Activated CD8-positive, alpha-beta T cell treated with anti-CD3 and anti-CD28 coated beads for 36 hours (primary cell): ENCODE results near the gene ZBTB1. TPM values are rescaled to one million over a fixed set of nuclear protein-coding genes. Genes with fewer than 3 reads are reported as not detected.
A peak's percentile ranks its signal among the peaks of the same experiment; 100 is the strongest.

Experiments used
- ATAC-seq: fragments of 200-7000 bp; cut with Tn5 transposase; one replicate; pipeline ENCODE4 v1.10.0; 2021; ENCODE audit warnings: mild to moderate bottlenecking, moderate library complexity
- CTCF ChIA-PET: fragments of 350-600 bp; sonication (Branson Sonifier 250); formaldehyde crosslinking; loops from one replicate; lab custom pipeline; 2021; ENCODE audit warnings: antibody characterized with exemption; lab: Charles Lee
- POLR2A ChIA-PET: fragments of 350-600 bp; sonication (Branson Sonifier 250); formaldehyde crosslinking; loops from one replicate; lab custom pipeline; 2021; ENCODE audit warnings: antibody characterized with exemption; lab: Charles Lee
- DNase-seq: peaks from one replicate; pipeline ENCODE4 v3.0.0-alpha.2; 2020
- H3K27ac Mint-ChIP-seq: one replicate; pipeline ENCODE4 v1.8.0; 2021; ENCODE audit warnings: mild to moderate bottlenecking, mixed read lengths
- H3K27me3 Mint-ChIP-seq: one replicate; pipeline ENCODE4 v1.8.0; 2021; ENCODE audit warnings: mixed read lengths
- H3K36me3 Mint-ChIP-seq: one replicate; pipeline ENCODE4 v1.8.0; 2021; ENCODE audit warnings: low read depth, mixed read lengths
- H3K4me1 Mint-ChIP-seq: one replicate; pipeline ENCODE4 v1.8.0; 2021; ENCODE audit warnings: low read depth, mixed read lengths
- H3K4me3 Mint-ChIP-seq: one replicate; pipeline ENCODE4 v1.8.0; 2021; ENCODE audit warnings: mild to moderate bottlenecking, moderate library complexity, mixed read lengths
- H3K9me3 Mint-ChIP-seq: one replicate; pipeline ENCODE4 v1.8.0; 2021; ENCODE audit warnings: mixed read lengths
- intact Hi-C: fragments of 100-400 bp; cut with micrococcal nuclease; formaldehyde crosslinking; loops from one replicate; pipeline ENCODE4 v1.10.0; 2022
- total RNA-seq, 2 experiments: library from RNA; stranded (reverse); gene quantifications; one replicate each; pipeline ENCODE4 v1.2.3, GENCODE V29; 2021
- TF ChIP-seq, protein P1 (sequence below): fragments of 200-600 bp; IDR thresholded peaks from one replicate; pipeline ENCODE4 v1.8.0; 2022; ENCODE audit warnings: antibody characterized with exemption, mild to moderate bottlenecking

The ZBTB1 gene
- total RNA-seq, 2 experiments from 2014 or later, result 64.7 to 67.8 TPM

DNA sequence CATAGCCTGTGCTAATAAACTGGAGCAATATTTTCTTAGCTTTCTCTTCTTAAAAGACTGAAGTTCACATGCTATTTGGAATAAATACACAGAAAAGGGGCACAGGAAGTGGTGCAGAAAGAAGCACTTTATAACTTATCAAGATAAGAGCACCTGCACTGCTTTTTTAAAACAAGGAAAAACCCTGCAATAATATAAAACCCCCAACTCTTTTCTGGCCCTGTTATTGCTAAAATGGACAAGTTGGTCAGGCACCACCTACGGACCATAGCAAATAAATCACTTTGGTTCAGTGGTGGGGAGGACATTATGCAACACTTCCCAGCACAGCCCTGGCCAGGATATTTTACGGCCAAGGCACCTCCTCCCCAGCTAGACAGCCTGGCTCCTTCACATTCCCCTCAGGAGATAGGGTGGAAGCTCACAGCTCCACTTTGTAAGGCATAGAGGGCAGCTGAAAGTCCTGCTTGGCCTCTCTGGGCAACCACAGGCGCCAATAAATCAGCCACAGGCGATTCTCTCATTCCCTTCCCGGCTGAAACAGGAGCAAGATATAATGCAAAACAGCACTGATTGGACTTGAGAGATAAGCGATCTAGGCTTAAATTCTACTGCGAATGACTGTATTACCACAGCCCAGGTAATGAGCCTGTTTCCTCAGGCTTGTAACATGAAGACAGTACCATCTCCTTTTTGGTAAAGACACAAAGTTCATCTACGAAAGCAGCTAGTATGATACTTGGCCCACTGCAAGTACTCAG lies 3.0 kb upstream of the ZBTB1 start:
- ATAC-seq, result no peak
- Mint-ChIP-seq H3K4me3 (peak overlapping the region; percentile 79), H3K9me3 (no peaks in the 10 kb centered on the region), H3K27ac (peak overlapping the region; percentile 97), H3K27me3 (no peaks in the 10 kb centered on the region), H3K4me1 (peaks cover 29% of the 10 kb centered on the region), H3K36me3 (peaks cover 61% of the 10 kb centered on the region)
- ChIA-PET CTCF (interaction anchor here (0.9 to 3.1 kb wide), 12 partner anchors 9 to 135 kb away, joined by 3 to 23 read pairs (median 4); no protein-coding TSS in a partner anchor), POLR2A (interaction anchor here (0.8 to 1.8 kb wide), 8 partner anchors 9 to 114 kb away, joined by 3 to 8 read pairs (median 4); partner anchors contain the start of gene MTHFD1)
- intact Hi-C loops, result no loop called here
- DNase-seq, result no peak
- TF ChIP-seq, protein P1, sequence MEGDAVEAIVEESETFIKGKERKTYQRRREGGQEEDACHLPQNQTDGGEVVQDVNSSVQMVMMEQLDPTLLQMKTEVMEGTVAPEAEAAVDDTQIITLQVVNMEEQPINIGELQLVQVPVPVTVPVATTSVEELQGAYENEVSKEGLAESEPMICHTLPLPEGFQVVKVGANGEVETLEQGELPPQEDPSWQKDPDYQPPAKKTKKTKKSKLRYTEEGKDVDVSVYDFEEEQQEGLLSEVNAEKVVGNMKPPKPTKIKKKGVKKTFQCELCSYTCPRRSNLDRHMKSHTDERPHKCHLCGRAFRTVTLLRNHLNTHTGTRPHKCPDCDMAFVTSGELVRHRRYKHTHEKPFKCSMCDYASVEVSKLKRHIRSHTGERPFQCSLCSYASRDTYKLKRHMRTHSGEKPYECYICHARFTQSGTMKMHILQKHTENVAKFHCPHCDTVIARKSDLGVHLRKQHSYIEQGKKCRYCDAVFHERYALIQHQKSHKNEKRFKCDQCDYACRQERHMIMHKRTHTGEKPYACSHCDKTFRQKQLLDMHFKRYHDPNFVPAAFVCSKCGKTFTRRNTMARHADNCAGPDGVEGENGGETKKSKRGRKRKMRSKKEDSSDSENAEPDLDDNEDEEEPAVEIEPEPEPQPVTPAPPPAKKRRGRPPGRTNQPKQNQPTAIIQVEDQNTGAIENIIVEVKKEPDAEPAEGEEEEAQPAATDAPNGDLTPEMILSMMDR, result no peak

- peak overlapping the region; percentile 79 for H3K4me3 Mint-ChIP-seq
- CTCF ChIA-PET, result interaction anchor here (1.0 to 3.1 kb wide), 5 partner anchors 9 to 134 kb away, joined by 3 to 23 read pairs (median 4); no protein-coding TSS in a partner anchor
Measured at GRCh38 chr14:64502456-64502855, 2.1 kb upstream of the ZBTB1 start.

DNA sequence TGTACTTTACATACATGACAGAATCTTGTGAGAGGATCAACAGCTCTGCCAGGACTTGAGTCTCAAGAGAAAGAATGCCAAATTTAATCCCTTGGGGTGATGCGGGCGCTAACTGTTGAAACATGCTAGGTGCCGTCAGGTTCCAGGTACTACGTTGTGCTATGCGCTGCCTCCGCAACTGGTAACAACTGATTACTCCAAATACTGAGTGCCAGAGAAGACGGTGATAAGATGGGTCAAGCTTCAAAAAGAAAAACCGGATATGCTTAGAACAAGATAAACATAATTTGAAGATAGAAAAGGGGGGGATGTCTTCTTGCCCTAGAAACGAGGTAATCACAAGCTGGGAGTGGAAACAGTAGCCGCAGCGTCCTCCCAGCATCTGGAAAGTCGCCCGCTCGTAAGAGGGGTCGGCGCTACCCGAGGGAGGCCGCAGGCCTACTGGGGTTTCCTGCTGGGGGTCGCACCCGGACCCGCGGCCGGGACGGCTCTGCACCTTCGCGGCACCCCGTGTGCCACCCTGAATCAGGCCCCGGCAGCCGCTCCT lies 1.6 kb upstream of the ZBTB1 start:
- Mint-ChIP-seq H3K9me3 (no peaks in the 10 kb centered on the region), H3K36me3 (peaks cover 61% of the 10 kb centered on the region), H3K27me3 (no peaks in the 10 kb centered on the region), H3K27ac (peak overlapping the region; percentile 97), H3K4me3 (peak overlapping the region; percentile 79), H3K4me1 (peaks cover 26% of the 10 kb centered on the region)
- intact Hi-C loops, result no loop called here
- DNase-seq (peak; percentile 41), ATAC-seq (no peak)
- TF ChIP-seq, protein P1, result no peak
- CTCF ChIA-PET, result interaction anchor here (1.0 to 3.1 kb wide), 5 partner anchors 8 to 134 kb away, joined by 3 to 23 read pairs (median 4); no protein-coding TSS in a partner anchor
- POLR2A ChIA-PET, result interaction anchor here (0.8 to 3.4 kb wide), 14 partner anchors 8 to 398 kb away, joined by 3 to 19 read pairs (median 4); partner anchors contain the start of genes AKAP5, HSPA2 and MTHFD1

More at GRCh38 chr14:64502456-64502855, 2.1 kb upstream of the ZBTB1 start:
- DNase-seq (peak; percentile 35), ATAC-seq (no peak)
- H3K27ac Mint-ChIP-seq, result peak overlapping the region; percentile 97
- peaks cover 62% of the 10 kb centered on the region for H3K36me3 Mint-ChIP-seq
- H3K4me1 Mint-ChIP-seq, result peaks cover 26% of the 10 kb centered on the region
- TF ChIP-seq, protein P1, result no peak
- POLR2A ChIA-PET, result interaction anchor here (0.8 to 3.4 kb wide), 12 partner anchors 12 to 398 kb away, joined by 3 to 19 read pairs (median 4); partner anchors contain the start of genes HSPA2 and MTHFD1
- intact Hi-C loops, result no loop called here
- H3K9me3 Mint-ChIP-seq, result no peaks in the 10 kb centered on the region
- H3K27me3 Mint-ChIP-seq, result no peaks in the 10 kb centered on the region

- intact Hi-C loops, result no loop called here
- H3K27me3 Mint-ChIP-seq, result no peaks in the 10 kb centered on the region
- H3K27ac Mint-ChIP-seq, result peak within 1 kb of the TSS; percentile 99
- H3K4me1 Mint-ChIP-seq, result peaks cover 31% of the 10 kb centered on the region
- CTCF ChIA-PET, result interaction anchor here (1.0 to 3.1 kb wide), 2 partner anchors 7 to 74 kb away, joined by 4 to 23 read pairs; no protein-coding TSS in a partner anchor
- TF ChIP-seq, protein P1, result no peak
- no peaks in the 10 kb centered on the region for H3K9me3 Mint-ChIP-seq
- POLR2A ChIA-PET, result interaction anchor here (0.7 to 3.4 kb wide), 15 partner anchors 8 to 165 kb away, joined by 3 to 19 read pairs (median 6); partner anchors contain the start of genes AKAP5, HSPA2 and MTHFD1
- peak; percentile 97 for DNase-seq
- peak within 1 kb of the TSS; percentile 79 for H3K4me3 Mint-ChIP-seq
- ATAC-seq, result peak; percentile 64
- peaks cover 63% of the 10 kb centered on the region for H3K36me3 Mint-ChIP-seq
Measured at GRCh38 chr14:64503434-64504309, 898 bp upstream of the ZBTB1 start, which contains the start of gene ZBTB25. Gene ZBTB25, minus strand, starts transcription at chr14:64503838. Its CDS starts 13,305 bp downstream, at chr14:64490533.
